Fibroblast of lung (primary cell): ENCODE results near the gene KCTD18. TPM values are rescaled to one million over a fixed set of nuclear protein-coding genes. Genes with fewer than 3 reads are reported as not detected.

Source experiments
- DNase-seq, 2 donors: peaks; one replicate each; pipeline versions ENCODE4 v3.0.0 to v3.0.0-alpha.2; 2010; ENCODE audit warnings: low read depth in 2 of 2
- H2AFZ ChIP-seq: 2 replicates; pipeline ENCODE4 v1.5.1; 2012; ENCODE audit warnings: low read length, control low read depth, inconsistent platforms
- H3K27ac ChIP-seq: 2 replicates; pipeline ENCODE4 v1.5.1; 2011; ENCODE audit warnings: low read length, control low read depth; ENCODE audit not compliant: insufficient read depth
- H3K27me3 ChIP-seq: 2 replicates; pipeline ENCODE4 v1.5.1; 2011; ENCODE audit warnings: mild to moderate bottlenecking, low read length; ENCODE audit not compliant: control insufficient read depth, insufficient read depth
- H3K36me3 ChIP-seq: 2 replicates; pipeline ENCODE4 v1.5.1; 2011; ENCODE audit warnings: low read length; ENCODE audit not compliant: control insufficient read depth, insufficient read depth
- H3K4me1 ChIP-seq: 2 replicates; pipeline ENCODE4 v1.5.1; 2011; ENCODE audit warnings: low read length; ENCODE audit not compliant: control insufficient read depth, insufficient read depth; ENCODE audit errors: extremely low read depth
- H3K4me2 ChIP-seq: 2 replicates; pipeline ENCODE4 v1.5.1; 2011; ENCODE audit warnings: low read length, control low read depth; ENCODE audit not compliant: insufficient read depth; ENCODE audit errors: extremely low read depth
- H3K4me3 ChIP-seq, 4 experiments: fragments of 200-600 bp in 1 of 4; sonication (generic) in 1 of 4; replicated peaks in 1 of 4; 2 replicates each; pipeline ENCODE4 v1.5.1; 2011 to 2016; ENCODE audit warnings: low read length in 4 of 4, low read depth in 3 of 4, mild to moderate bottlenecking in 3 of 4, control low read depth in 2 of 4, inconsistent platforms in 1 of 4, mixed read lengths in 1 of 4; ENCODE audit not compliant: insufficient read depth in 1 of 4; ENCODE audit errors: control extremely low read depth in 1 of 4
- H3K79me2 ChIP-seq: 2 replicates; pipeline ENCODE4 v1.5.1; 2012; ENCODE audit warnings: mild to moderate bottlenecking, low read length, inconsistent platforms; ENCODE audit not compliant: control insufficient read depth, insufficient read depth
- H3K9ac ChIP-seq: 2 replicates; pipeline ENCODE4 v1.5.1; 2011; ENCODE audit warnings: mild to moderate bottlenecking, low read length, control low read depth; ENCODE audit not compliant: insufficient read depth
- H3K9me3 ChIP-seq: 2 replicates; pipeline ENCODE4 v1.5.1; 2012; ENCODE audit warnings: low read depth, low read length; ENCODE audit not compliant: control insufficient read depth, insufficient read depth
- H4K20me1 ChIP-seq: 2 replicates; pipeline ENCODE4 v1.5.1; 2011; ENCODE audit warnings: low read length; ENCODE audit not compliant: control insufficient read depth, insufficient read depth; ENCODE audit errors: extremely low read depth
- CTCF ChIP-seq, 2 donors: IDR thresholded peaks in 1 of 2; conservative IDR thresholded peaks in 1 of 2; 1 replicate in 1 of 2; 2 replicates in 1 of 2; pipeline ENCODE4 v1.5.1; 2011 to 2012; ENCODE audit warnings: low read length in 2 of 2, control low read depth in 1 of 2, inconsistent platforms in 1 of 2, low read depth in 1 of 2, mild to moderate bottlenecking in 1 of 2
- EZH2 ChIP-seq: IDR thresholded peaks from 2 replicates; pipeline ENCODE4 v1.5.1; 2012; ENCODE audit warnings: low read length, control low read depth, mild to moderate bottlenecking; ENCODE audit errors: missing control alignments
- polyA plus RNA-seq, 2 donors: library from polyadenylated mRNA; depleted of rRNA in 1 of 2; stranded (reverse) in 1 of 2; unstranded in 1 of 2; fragments of >200 nt; gene quantifications; 2 replicates each; pipeline ENCODE4 v1.2.1, GENCODE V29; 2011 to 2012; ENCODE audit warnings: missing spikeins in 1 of 2
- total RNA-seq: library from RNA; depleted of rRNA; stranded (reverse); fragments of >200 nt; gene quantifications from 2 replicates; pipeline ENCODE4 v1.2.1, GENCODE V29; 2014

Gene KCTD18
- total and polyA plus RNA-seq, 2 donors (not counting 1 experiment from before 2014, with no cell fraction given) = 14.0 to 29.4 TPM

- Histone ChIP-seq H3K4me3 (no peak overlapping the region), H3K27me3 (no peaks in the 10 kb centered on the region), H3K4me1 (no peaks in the 10 kb centered on the region), H3K4me2 (no peak overlapping the region), H3K9ac (no peak overlapping the region), H3K9me3 (no peaks in the 10 kb centered on the region), H4K20me1 (no peaks in the 10 kb centered on the region), H2AFZ (no peak overlapping the region), H3K36me3 (peaks cover 25% of the 10 kb centered on the region), H3K27ac (no peak overlapping the region), H3K79me2 (no peaks in the 10 kb centered on the region)
- no peak for DNase-seq
- TF ChIP-seq EZH2 = no peak
- TF ChIP-seq CTCF (conservative IDR thresholded peaks at IDR 0.05 in 1 of 2, IDR thresholded peaks at IDR 0.05 in 1 of 2; ENCODE audit: low read depth in 1 of 2, low read length in 2 of 2) = no peak
Measured at GRCh38 chr2:200470230-200470629, 39.6 kb downstream of the KCTD18 start.

- H3K27ac ChIP-seq = no peak overlapping the region
- no peaks in the 10 kb centered on the region for H3K9me3 ChIP-seq
- H3K27me3 ChIP-seq = no peaks in the 10 kb centered on the region
- H2AFZ ChIP-seq = no peak overlapping the region
- H4K20me1 ChIP-seq = no peaks in the 10 kb centered on the region
- peaks cover 23% of the 10 kb centered on the region for H3K36me3 ChIP-seq
- no peaks in the 10 kb centered on the region for H3K4me1 ChIP-seq
- DNase-seq = peak in 1 of 2 donors; percentile 63
- no peak overlapping the region for H3K9ac ChIP-seq
- TF ChIP-seq EZH2 (no peak), CTCF (conservative IDR thresholded peaks at IDR 0.05 in 1 of 2, IDR thresholded peaks at IDR 0.05 in 1 of 2; ENCODE audit: low read depth in 1 of 2, low read length in 2 of 2) (no peak)
- H3K79me2 ChIP-seq = no peaks in the 10 kb centered on the region
- no peak overlapping the region for H3K4me2 ChIP-seq
- no peak overlapping the region for H3K4me3 ChIP-seq
Measured at GRCh38 chr2:200469708-200470211, 40.1 kb downstream of the KCTD18 start.

- Histone ChIP-seq H3K9ac (no peak overlapping the region), H3K79me2 (no peaks in the 10 kb centered on the region), H3K27ac (no peak overlapping the region), H3K4me1 (no peaks in the 10 kb centered on the region), H2AFZ (no peak overlapping the region), H3K36me3 (peaks cover 21% of the 10 kb centered on the region), H3K9me3 (no peaks in the 10 kb centered on the region), H3K4me3 (no peak overlapping the region), H3K4me2 (no peak overlapping the region), H4K20me1 (no peaks in the 10 kb centered on the region), H3K27me3 (no peaks in the 10 kb centered on the region)
- no peak for DNase-seq
- TF ChIP-seq EZH2 (no peak), CTCF (conservative IDR thresholded peaks at IDR 0.05 in 1 of 2, IDR thresholded peaks at IDR 0.05 in 1 of 2; ENCODE audit: low read depth in 1 of 2, low read length in 2 of 2) (no peak)
Measured at GRCh38 chr2:200467806-200468681, 41.8 kb downstream of the KCTD18 start.
